HFFc6 (cell line): ENCODE measurements around the gene RNF213. TPM values are rescaled to one million over a fixed set of nuclear protein-coding genes. Genes with fewer than 3 reads are reported as not detected.

Experiments used
- DNase-seq: peaks from one replicate; pipeline ENCODE4 v3.0.0-alpha.2; 2018
- H3K27ac Mint-ChIP-seq: 2 replicates; pipeline ENCODE4 v1.8.0; 2020; ENCODE audit warnings: mild to moderate bottlenecking, mixed read lengths
- H3K27me3 Mint-ChIP-seq: 2 replicates; pipeline ENCODE4 v1.8.0; 2021; ENCODE audit warnings: mild to moderate bottlenecking, moderate library complexity, mixed read lengths; ENCODE audit not compliant: insufficient read depth
- H3K36me3 Mint-ChIP-seq: 2 replicates; pipeline ENCODE4 v1.8.0; 2021; ENCODE audit warnings: low read depth, mixed read lengths
- H3K4me1 Mint-ChIP-seq: 2 replicates; pipeline ENCODE4 v1.8.0; 2020; ENCODE audit warnings: low read depth, mixed read lengths
- H3K4me3 Mint-ChIP-seq: 2 replicates; pipeline ENCODE4 v1.8.0; 2020; ENCODE audit warnings: mild to moderate bottlenecking, moderate library complexity, mixed read lengths
- H3K9me3 Mint-ChIP-seq: 2 replicates; pipeline ENCODE4 v1.8.0; 2020; ENCODE audit warnings: mild to moderate bottlenecking, mixed read lengths
- CTCF ChIP-seq: fragments of 200-600 bp; sonication (generic); IDR thresholded peaks from 2 replicates; pipeline ENCODE4 v1.5.0; 2021; ENCODE audit warnings: antibody characterized with exemption, mild to moderate bottlenecking
- total RNA-seq, 6 experiments: library from RNA; stranded (reverse); fragmentation: NEBNext Ultra II Directional; extraction: Animal tissue kit (Norgen Biotek cat#: 25700); gene quantifications; 2 replicates in 1 of 6; 3 replicates in 5 of 6; pipeline ENCODE4 v1.2.3, GENCODE V29; 2021

Gene RNF213
- total RNA-seq, 6 experiments from 2014 or later: 42.0 to 51.6 (median 48.3) TPM

DNA sequence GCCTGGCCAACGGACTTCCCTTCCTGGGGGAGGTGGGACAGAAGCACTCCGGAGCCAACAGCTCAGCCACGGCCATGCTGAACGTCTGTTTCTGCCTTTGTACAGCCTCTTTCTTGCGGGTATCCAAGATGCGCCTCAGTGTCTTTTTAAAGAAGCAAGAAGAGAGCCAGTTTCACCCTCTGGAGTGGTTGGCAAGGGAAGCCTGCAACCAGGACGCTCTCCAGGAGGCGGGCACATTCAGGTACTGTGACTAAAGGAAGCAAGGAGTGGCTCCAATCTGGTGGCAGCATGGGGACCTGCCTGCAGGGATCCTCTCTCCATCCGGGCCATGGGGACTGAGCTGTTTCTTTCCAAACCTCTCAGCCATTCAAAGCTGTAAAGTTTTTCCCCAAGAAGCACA, 93.7 kb downstream of the RNF213 start:
- H3K4me1 Mint-ChIP-seq: peaks cover 2% of the 10 kb centered on the region
- TF ChIP-seq CTCF: no peak
- H3K27ac Mint-ChIP-seq: no peak overlapping the region
- no peak overlapping the region for H3K4me3 Mint-ChIP-seq
- peaks cover 2% of the 10 kb centered on the region; the same call in 1 of the 2 replicates for H3K27me3 Mint-ChIP-seq
- H3K36me3 Mint-ChIP-seq: peaks cover 41% of the 10 kb centered on the region
- no peaks in the 10 kb centered on the region for H3K9me3 Mint-ChIP-seq
- DNase-seq: no peak

DNA sequence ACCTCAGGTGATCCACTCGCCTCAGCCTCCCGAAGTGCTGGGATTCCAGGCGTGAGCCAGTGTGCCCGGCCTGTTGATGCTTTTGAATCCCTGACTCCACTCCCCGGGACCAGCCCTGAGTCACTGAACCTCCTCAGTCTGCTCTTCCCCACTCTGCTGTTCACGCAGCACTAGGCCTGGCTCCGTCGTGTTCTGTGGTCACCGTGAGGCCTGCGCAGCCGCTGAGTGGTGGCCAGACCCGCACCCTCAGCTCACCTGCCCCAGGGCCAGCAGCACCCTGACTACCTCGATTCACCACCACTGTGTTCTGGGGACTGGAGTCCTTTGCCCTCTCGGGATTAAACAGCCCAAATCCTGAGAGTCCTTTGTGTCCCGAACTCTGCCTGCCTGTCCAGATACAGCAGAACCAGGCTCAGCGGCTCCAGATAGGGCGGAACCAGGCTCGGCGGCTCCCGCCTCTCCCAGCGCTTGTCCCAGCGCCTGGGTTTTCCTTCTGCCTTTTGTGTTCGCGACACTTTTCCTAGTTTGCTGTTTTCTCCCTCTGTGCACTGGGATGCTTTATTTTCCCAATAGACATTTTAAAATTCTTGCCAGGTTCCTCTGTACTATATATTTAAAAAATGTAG, 95.7 kb downstream of the RNF213 start:
- no peak for TF ChIP-seq CTCF
- Mint-ChIP-seq H3K4me1 (no peaks in the 10 kb centered on the region), H3K9me3 (no peaks in the 10 kb centered on the region; the same call in 1 of the 2 replicates), H3K36me3 (peaks cover 43% of the 10 kb centered on the region), H3K4me3 (no peak overlapping the region), H3K27me3 (peaks cover 2% of the 10 kb centered on the region; the same call in 1 of the 2 replicates), H3K27ac (no peak overlapping the region)
- no peak for DNase-seq

- Mint-ChIP-seq H3K27me3 (peaks cover 2% of the 10 kb centered on the region; the same call in 1 of the 2 replicates), H3K9me3 (no peaks in the 10 kb centered on the region; the same call in 1 of the 2 replicates), H3K4me3 (no peak overlapping the region), H3K36me3 (peaks cover 39% of the 10 kb centered on the region), H3K4me1 (peaks cover 4% of the 10 kb centered on the region), H3K27ac (no peak overlapping the region)
- no peak for TF ChIP-seq CTCF
- no peak for DNase-seq
Observed at GRCh38 chr17:80358131-80358530, 97.5 kb downstream of the RNF213 start.

GRCh38 chr17:80358861-80359260, 98.2 kb downstream of the RNF213 start:
- Mint-ChIP-seq H3K27me3 (no peaks in the 10 kb centered on the region), H3K4me3 (no peak overlapping the region), H3K4me1 (peaks cover 4% of the 10 kb centered on the region), H3K9me3 (no peaks in the 10 kb centered on the region; the same call in 1 of the 2 replicates), H3K27ac (no peak overlapping the region), H3K36me3 (peaks cover 35% of the 10 kb centered on the region)
- no peak for DNase-seq
- no peak for TF ChIP-seq CTCF

GRCh38 chr17:80359422-80360110, 98.9 kb downstream of the RNF213 start:
- DNase-seq: no peak
- H3K9me3 Mint-ChIP-seq: no peaks in the 10 kb centered on the region; the same call in 1 of the 2 replicates
- H3K36me3 Mint-ChIP-seq: peaks cover 35% of the 10 kb centered on the region
- no peak overlapping the region for H3K27ac Mint-ChIP-seq
- peaks cover 4% of the 10 kb centered on the region for H3K4me1 Mint-ChIP-seq
- TF ChIP-seq CTCF: no peak
- no peak overlapping the region for H3K4me3 Mint-ChIP-seq
- H3K27me3 Mint-ChIP-seq: no peaks in the 10 kb centered on the region
